WTC11 (cell line): ENCODE data around the gene ADGRG3.

Source experiments
- ARID4B ChIP-seq: sonication (generic); formaldehyde crosslinking; IDR thresholded peaks from 2 replicates; pipeline ENCODE4 v1.8.0; 2023; ENCODE audit warnings: missing genetic modification reagents, mild to moderate bottlenecking, borderline replicate concordance
- CTCF ChIP-seq: fragments of 200-600 bp; IDR thresholded peaks from 2 replicates; pipeline ENCODE4 v1.8.0; 2022; ENCODE audit warnings: antibody characterized with exemption
- ZNF416 ChIP-seq: fragments of 250-450 bp; sonication (Bioruptor Pico); IDR thresholded peaks from 2 replicates; pipeline ENCODE4 v1.9.0; 2021; ENCODE audit warnings: mild to moderate bottlenecking, inconsistent platforms

- TF ChIP-seq CTCF (no peak), ARID4B (CRISPR knock-in tag) (no peak), ZNF416 (CRISPR knock-in tag) (no peak)
Observed at GRCh38 chr16:57692636-57693035, 24.5 kb downstream of the ADGRG3 start.
